HUES48 (cell line): ENCODE results near the gene FARP1.

Experiments used
- H3K27ac ChIP-seq: one replicate; pipeline ENCODE4 v1.7.0; 2013; ENCODE audit warnings: low read depth, low read length, inconsistent platforms
- H3K27me3 ChIP-seq: 2 replicates; pipeline ENCODE4 v1.6.1; 2013; ENCODE audit warnings: mild to moderate bottlenecking, low read length; ENCODE audit not compliant: control insufficient read depth, insufficient read depth
- H3K36me3 ChIP-seq: 2 replicates; pipeline ENCODE4 v1.6.1; 2013; ENCODE audit warnings: low read length; ENCODE audit not compliant: control insufficient read depth, insufficient read depth
- H3K4me1 ChIP-seq: 2 replicates; pipeline ENCODE4 v1.6.1; 2013; ENCODE audit warnings: mild to moderate bottlenecking, low read length; ENCODE audit not compliant: control insufficient read depth, insufficient read depth
- H3K4me3 ChIP-seq: 2 replicates; pipeline ENCODE4 v1.5.1; 2013; ENCODE audit warnings: mild to moderate bottlenecking, low read depth, low read length
- H3K9ac ChIP-seq: 2 replicates; pipeline ENCODE4 v1.6.1; 2013; ENCODE audit warnings: mild to moderate bottlenecking, low read depth, low read length, moderate library complexity
- H3K9me3 ChIP-seq: 2 replicates; pipeline ENCODE4 v1.6.1; 2013; ENCODE audit warnings: low read length; ENCODE audit not compliant: control insufficient read depth, insufficient read depth

Gene FARP1

DNA sequence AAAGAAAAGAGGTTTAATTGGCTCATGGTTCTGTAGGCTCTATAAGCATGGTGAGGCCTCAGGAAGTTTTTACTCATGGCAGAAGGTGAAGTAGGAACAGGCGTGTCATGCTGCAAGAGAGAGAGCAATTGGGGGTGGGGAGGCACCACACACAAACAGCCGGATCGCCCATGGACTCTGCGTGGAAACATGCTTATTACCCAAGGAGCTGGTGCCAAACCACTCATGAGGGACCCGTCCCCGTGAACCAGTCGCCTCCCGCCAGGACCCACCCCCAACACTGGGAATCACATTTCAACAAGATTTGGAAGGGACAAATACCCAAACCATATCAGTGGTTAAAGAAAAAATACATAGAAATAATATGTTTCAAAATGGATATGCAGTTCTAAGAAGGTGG is 208.7 kb downstream of the FARP1 start:
- no peak overlapping the region for H3K4me3 ChIP-seq
- H3K27ac ChIP-seq = no peak overlapping the region
- no peaks in the 10 kb centered on the region for H3K9me3 ChIP-seq
- H3K27me3 ChIP-seq = no peaks in the 10 kb centered on the region
- H3K4me1 ChIP-seq = no peaks in the 10 kb centered on the region
- H3K9ac ChIP-seq = no peak overlapping the region
- H3K36me3 ChIP-seq = no peaks in the 10 kb centered on the region

DNA sequence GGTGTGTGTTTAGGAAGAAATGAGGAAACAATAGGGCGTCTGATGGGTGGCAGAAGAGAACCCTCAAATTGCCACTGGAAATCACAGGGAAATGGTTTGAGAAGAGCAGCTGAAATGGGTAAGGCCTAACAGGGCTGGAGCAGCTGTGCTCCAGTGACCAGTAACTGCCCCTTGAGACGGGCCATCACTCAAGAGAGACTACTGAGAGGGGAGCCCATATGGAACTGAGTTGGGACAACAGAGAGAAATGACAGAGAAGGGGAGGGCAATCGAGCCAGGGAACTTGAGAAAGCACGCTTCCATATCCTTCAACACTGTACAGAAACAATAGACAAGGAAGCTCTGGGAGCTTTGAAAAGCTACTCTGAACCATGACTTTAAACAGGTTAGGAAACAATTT is 209.3 kb downstream of the FARP1 start:
- H3K9ac ChIP-seq = no peak overlapping the region
- H3K27ac ChIP-seq = no peak overlapping the region
- no peaks in the 10 kb centered on the region for H3K27me3 ChIP-seq
- no peak overlapping the region for H3K4me3 ChIP-seq
- no peaks in the 10 kb centered on the region for H3K36me3 ChIP-seq
- H3K4me1 ChIP-seq = no peaks in the 10 kb centered on the region
- H3K9me3 ChIP-seq = no peaks in the 10 kb centered on the region

DNA sequence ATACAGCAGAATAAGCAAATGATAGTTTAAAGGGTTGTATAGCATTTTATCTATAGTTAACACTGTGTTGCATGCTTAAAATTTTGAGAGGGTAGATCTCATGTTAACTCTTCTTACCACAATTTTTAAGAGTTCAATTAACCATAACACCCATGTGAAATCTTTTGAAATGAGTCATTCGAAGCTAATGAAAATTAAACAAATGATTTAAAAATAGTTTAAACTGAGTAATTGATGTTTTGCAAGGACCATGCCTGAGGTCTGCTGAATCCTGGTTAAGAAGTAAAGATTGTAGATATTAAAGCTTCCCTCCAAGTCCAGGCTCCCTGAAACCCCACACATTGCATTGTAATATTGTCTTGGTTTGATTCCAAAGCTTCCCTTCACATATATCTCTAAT is 210.9 kb downstream of the FARP1 start:
- H3K9ac ChIP-seq = no peak overlapping the region
- H3K27ac ChIP-seq = no peak overlapping the region
- peaks cover 7% of the 10 kb centered on the region for H3K4me1 ChIP-seq
- no peaks in the 10 kb centered on the region for H3K36me3 ChIP-seq
- H3K4me3 ChIP-seq = no peak overlapping the region
- H3K27me3 ChIP-seq = no peaks in the 10 kb centered on the region
- no peaks in the 10 kb centered on the region for H3K9me3 ChIP-seq

DNA sequence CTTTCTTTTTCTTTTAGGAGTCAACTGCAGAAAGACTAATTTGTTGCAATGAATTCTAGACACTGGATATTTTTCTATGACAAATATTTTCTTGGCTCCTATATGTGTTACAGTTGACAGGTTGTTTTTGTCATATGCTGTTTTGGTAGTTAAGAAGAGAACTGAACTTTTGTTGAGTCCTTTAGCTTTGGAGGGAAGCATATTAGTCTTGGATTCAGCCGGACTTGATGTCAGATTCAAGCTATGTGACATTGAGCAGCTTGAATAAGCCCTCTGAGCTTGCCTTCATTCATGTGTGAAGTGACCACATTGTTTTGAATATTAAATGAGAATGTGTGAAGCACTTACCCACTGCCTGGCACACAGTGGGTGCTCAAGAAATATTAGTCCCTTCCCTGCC is 216.0 kb downstream of the FARP1 start:
- no peaks in the 10 kb centered on the region for H3K9me3 ChIP-seq
- no peak overlapping the region for H3K27ac ChIP-seq
- H3K4me1 ChIP-seq = peaks cover 9% of the 10 kb centered on the region
- H3K36me3 ChIP-seq = no peaks in the 10 kb centered on the region
- no peak overlapping the region for H3K4me3 ChIP-seq
- no peak overlapping the region for H3K9ac ChIP-seq
- H3K27me3 ChIP-seq = no peaks in the 10 kb centered on the region

DNA sequence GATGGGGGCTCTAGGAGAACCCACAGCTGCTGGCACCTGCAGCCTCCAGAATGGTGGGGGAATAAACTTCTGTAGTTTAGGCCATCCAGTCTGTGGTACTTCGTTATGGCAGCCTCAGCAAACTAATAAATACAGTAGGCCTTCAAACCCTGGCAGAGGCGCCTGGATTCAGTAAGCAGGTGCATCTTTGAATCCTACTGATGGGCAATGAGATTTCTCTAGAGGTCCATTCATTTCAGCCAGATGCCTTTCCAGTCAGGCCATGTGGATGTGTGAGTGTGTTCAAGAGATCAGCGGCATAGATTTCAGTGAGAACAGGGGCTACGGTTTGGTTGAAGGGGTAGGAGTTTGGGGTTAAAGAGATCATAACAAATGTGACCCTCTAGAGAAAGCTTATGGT is 217.7 kb downstream of the FARP1 start:
- H3K4me1 ChIP-seq = peaks cover 9% of the 10 kb centered on the region
- no peak overlapping the region for H3K4me3 ChIP-seq
- no peak overlapping the region for H3K9ac ChIP-seq
- H3K27ac ChIP-seq = no peak overlapping the region
- no peaks in the 10 kb centered on the region for H3K9me3 ChIP-seq
- no peaks in the 10 kb centered on the region for H3K27me3 ChIP-seq
- H3K36me3 ChIP-seq = no peaks in the 10 kb centered on the region

DNA sequence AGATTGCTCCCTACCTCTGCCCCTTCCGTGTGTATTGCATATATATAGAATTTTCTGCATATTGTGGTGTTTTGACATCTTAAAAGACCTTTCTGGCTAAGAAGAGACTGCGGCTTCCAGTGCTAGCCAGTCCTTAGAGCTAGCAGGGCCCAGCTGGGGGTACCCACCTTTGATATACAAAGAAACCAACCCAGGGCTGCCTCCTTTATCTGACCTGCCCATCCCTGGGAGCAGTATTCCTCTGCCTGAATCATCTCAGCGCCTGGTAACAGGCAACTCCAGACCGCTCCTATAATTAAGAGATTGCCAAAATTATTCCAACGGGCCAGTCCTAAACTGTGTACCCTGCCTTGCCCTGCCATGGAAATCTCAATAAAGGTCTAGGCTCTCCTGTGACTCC is 220.4 kb downstream of the FARP1 start:
- H3K4me3 ChIP-seq = no peak overlapping the region
- no peak overlapping the region for H3K27ac ChIP-seq

DNA sequence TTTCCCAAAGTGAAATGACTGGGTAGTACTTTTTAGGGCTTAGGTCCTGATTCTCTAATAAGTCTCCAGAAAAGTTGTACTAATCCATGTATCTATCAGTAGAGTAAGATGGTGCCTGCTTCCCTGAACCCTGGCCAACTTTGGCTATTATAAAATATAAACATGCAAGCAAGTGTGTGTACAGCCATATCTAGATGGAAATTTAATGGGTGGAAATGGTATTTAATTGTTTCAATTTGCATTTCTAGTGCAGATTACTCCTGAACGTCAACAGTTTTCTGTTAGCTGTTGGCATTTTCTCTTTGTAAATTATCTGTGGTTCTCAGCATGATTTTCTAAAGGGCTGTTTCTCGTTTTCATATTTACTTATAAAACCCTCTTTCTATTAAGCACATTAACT is 221.3 kb downstream of the FARP1 start:
- H3K36me3 ChIP-seq = peaks cover 8% of the 10 kb centered on the region
- H3K27ac ChIP-seq = no peak overlapping the region
- H3K4me3 ChIP-seq = no peak overlapping the region
- no peaks in the 10 kb centered on the region for H3K9me3 ChIP-seq
- no peak overlapping the region for H3K9ac ChIP-seq
- H3K27me3 ChIP-seq = no peaks in the 10 kb centered on the region
- no peaks in the 10 kb centered on the region; the same call in 1 of the 2 replicates for H3K4me1 ChIP-seq

More for the DNA sequence above, 220.4 kb downstream of the FARP1 start:
- H3K27me3 ChIP-seq = no peaks in the 10 kb centered on the region
- H3K4me1 ChIP-seq = peaks cover 2% of the 10 kb centered on the region; the same call in 1 of the 2 replicates
- no peak overlapping the region for H3K9ac ChIP-seq
- H3K36me3 ChIP-seq = peaks cover 4% of the 10 kb centered on the region
- no peaks in the 10 kb centered on the region for H3K9me3 ChIP-seq

DNA sequence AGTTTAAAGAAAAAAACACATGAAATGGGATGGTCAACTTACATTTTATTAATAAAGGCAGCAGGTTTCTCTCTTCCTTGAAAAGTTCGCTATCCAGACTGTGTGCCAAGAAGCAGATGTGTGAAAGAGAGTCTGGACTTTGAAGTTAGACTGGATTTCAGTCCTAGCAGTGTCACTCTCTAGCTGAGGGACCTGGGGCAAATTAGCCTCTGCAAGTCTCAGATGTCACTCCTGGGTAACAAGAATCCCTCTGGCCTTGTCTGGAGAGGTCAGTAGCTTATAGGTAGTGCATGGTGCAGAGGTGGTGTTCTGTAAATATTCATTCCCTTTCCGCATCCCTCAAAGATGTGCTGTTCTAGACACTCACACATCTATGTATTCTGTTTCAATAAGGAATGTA is 221.8 kb downstream of the FARP1 start:
- H3K9ac ChIP-seq = no peak overlapping the region
- no peaks in the 10 kb centered on the region; the same call in 1 of the 2 replicates for H3K4me1 ChIP-seq
- no peaks in the 10 kb centered on the region for H3K9me3 ChIP-seq
- no peak overlapping the region for H3K4me3 ChIP-seq
- H3K36me3 ChIP-seq = peaks cover 8% of the 10 kb centered on the region
- no peaks in the 10 kb centered on the region for H3K27me3 ChIP-seq
- no peak overlapping the region for H3K27ac ChIP-seq

DNA sequence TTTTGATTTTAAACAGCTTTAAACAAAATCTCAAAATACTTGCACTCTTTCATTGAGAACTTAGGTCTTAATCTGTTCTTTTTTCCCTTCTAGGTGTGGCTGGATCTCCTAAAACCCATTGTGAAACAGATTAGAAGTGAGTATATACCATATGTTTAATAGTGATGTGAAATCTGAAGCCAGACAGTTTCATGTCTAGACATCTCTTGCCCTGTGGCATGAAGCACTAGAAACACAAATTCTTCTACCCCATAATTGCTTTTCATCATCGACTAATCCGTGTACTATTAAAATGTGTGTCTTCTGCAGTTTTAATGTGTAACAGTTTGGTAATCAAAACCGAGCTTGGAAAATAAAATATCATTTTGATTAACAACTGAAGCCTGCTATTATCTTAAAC is 222.4 kb downstream of the FARP1 start:
- Histone ChIP-seq H3K27me3 (no peaks in the 10 kb centered on the region), H3K4me3 (no peak overlapping the region), H3K9me3 (no peaks in the 10 kb centered on the region), H3K4me1 (no peaks in the 10 kb centered on the region; the same call in 1 of the 2 replicates), H3K27ac (no peak overlapping the region), H3K9ac (no peak overlapping the region), H3K36me3 (peaks cover 8% of the 10 kb centered on the region)

DNA sequence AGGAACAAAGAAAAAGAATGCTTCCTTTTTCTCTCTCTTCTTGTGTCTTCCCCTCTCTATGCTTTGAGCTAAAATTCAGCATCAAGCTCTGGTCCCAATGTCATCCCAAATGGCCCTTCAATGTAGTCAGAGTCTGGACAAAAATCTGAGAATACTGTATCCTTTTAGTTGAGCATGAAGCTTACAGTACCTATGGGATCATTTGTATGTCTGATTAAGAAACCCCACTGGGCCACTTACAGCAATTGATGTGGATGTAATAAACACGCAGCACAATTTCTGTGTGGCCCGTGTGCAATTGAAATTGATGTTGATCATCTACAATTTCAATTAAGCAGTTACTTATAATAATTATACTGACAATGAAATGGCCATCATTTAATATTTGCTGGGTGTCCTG is 223.1 kb downstream of the FARP1 start:
- no peaks in the 10 kb centered on the region for H3K27me3 ChIP-seq
- no peak overlapping the region for H3K4me3 ChIP-seq
- no peak overlapping the region for H3K9ac ChIP-seq
- peaks cover 8% of the 10 kb centered on the region for H3K36me3 ChIP-seq
- peaks cover 4% of the 10 kb centered on the region; the same call in 1 of the 2 replicates for H3K4me1 ChIP-seq
- no peaks in the 10 kb centered on the region for H3K9me3 ChIP-seq
- H3K27ac ChIP-seq = no peak overlapping the region

DNA sequence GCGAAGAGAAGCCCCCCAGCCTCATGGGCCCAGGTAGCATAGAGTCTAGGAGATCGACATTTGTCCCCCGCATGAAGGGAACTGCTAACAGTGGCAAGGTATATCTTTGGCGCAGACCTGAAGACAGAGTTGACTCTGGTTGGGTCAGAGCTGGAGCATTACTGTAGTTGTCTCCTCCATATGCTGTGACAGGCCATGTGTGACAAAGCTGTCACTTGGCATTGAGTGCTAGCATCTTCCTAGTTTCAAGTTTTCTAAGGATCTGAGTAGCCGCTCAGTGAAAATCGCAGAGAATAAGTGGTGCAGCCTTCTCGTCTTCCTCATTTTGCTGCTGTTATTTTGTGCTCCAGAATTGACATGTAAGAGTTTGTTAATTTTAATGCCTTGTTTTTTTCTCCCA is 223.5 kb downstream of the FARP1 start:
- no peak overlapping the region for H3K27ac ChIP-seq
- H3K4me1 ChIP-seq = peaks cover 9% of the 10 kb centered on the region
- no peaks in the 10 kb centered on the region for H3K27me3 ChIP-seq
- peaks cover 8% of the 10 kb centered on the region for H3K36me3 ChIP-seq
- H3K4me3 ChIP-seq = no peak overlapping the region
- H3K9me3 ChIP-seq = no peaks in the 10 kb centered on the region
- H3K9ac ChIP-seq = no peak overlapping the region

DNA sequence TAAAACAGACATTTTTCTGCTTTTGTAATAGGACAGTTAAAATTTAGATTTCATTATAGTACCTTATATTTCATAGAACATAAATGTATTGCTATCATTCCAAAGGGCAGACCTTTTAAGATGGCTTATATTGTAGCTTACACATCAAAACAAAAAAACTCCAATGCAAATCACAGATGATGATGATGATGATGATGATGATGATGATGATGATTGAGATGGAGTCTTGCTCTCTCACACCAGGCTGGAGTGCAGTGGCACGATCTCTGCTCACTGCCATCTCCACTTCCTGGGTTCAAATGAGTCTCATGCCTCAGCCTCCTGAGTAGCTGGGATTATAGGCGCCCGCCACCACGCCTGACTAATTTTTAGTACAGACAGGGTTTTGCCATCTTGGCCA is 224.1 kb downstream of the FARP1 start:
- H3K36me3 ChIP-seq = peaks cover 8% of the 10 kb centered on the region
- no peak overlapping the region for H3K9ac ChIP-seq
- H3K4me3 ChIP-seq = no peak overlapping the region
- no peaks in the 10 kb centered on the region for H3K27me3 ChIP-seq
- no peaks in the 10 kb centered on the region for H3K9me3 ChIP-seq
- H3K4me1 ChIP-seq = peaks cover 13% of the 10 kb centered on the region
- no peak overlapping the region for H3K27ac ChIP-seq
